Measurements from ENCODE around the gene MAOA. TPM values are rescaled to one million over a fixed set of nuclear protein-coding genes. Genes with fewer than 3 reads are reported as not detected.

Gene MAOA
- total and polyA plus RNA-seq, 2 of the 13 experiments (the other 11 are each of a cell fraction or from before 2014, with no cell fraction given): 13.4 to 14.7 TPM

DNA sequence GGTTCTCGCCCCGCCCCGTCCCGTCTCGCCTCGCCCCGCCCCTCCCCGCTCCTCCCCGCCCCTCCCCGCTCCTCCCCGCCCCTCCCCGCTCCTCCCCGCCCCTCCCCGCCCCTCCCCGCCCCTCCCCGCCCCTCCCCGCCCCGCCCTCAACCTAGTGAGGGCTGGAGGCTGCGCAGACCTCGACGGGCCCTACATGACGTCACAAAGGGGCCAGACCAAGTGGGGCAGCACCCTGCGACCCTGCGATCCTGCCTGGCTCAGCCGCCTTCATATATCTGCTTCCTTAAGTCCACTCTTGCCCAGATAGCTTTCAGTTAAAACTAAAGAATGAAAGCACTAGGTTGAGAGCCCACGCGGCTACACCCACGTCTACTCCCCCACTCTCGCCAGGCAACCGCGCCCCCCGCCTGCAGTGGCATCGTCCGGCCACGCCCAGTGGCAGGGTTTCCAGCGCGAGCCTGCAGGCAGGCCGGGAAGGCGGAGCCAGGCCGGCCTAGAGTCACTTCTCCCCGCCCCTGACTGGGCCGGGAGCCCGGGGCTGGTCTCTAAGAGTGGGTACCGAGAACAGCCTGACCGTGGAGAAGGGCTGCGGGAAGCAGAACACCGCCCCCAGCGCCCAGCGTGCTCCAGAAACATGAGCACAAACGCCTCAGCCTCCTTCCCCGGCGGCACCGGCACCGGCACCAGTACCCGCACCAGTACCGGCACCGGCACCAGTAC is 1.5 kb upstream of the MAOA start:
- Histone ChIP-seq H2AFZ (ENCODE audit: low read length) (no peak overlapping the region), H3K4me1 (ENCODE audit: insufficient read depth, low read length) (no peaks in the 10 kb centered on the region), H3K27ac (ENCODE audit: extremely low read length, insufficient read depth, low read length) (peak overlapping the region; percentile 82), H3K36me3 (replicated peaks in 1 of 2; ENCODE audit: control insufficient read depth in 1 of 2, insufficient read depth in 2 of 2, low read length in 2 of 2) (no peaks in the 10 kb centered on the region), H3K9me3 (ENCODE audit: low read length) (no peaks in the 10 kb centered on the region), H4K20me1 (ENCODE audit: insufficient read depth, low read length) (no peaks in the 10 kb centered on the region), H3K4me3 (replicated peaks in 1 of 3; ENCODE audit: insufficient read depth in 1 of 3, low read depth in 2 of 3, low read length in 3 of 3) (peak overlapping the region; percentile 74 to 79 (median 78); a peak in 4 of 6 replicates), H3K79me2 (ENCODE audit: insufficient read depth, low read length) (peaks cover 2% of the 10 kb centered on the region), H3K4me2 (ENCODE audit: low read depth, low read length) (peak overlapping the region; percentile 85), H3K27me3 (ENCODE audit: control insufficient read depth in 1 of 2, insufficient read depth in 2 of 2, low read length in 2 of 2) (no peaks in the 10 kb centered on the region), H3K9ac (ENCODE audit: insufficient read depth, low read depth, low read length) (peak overlapping the region; percentile 82)
- in situ Hi-C loops (cut with HindIII; ENCODE audit: extremely low pct_ligation_motif_present, low pct_unique_long_range_greater_than_20kb) (loop anchor here (5.0 to 10.0 kb wide), 2 partner anchors 48 to 90 kb away; no protein-coding TSS in a partner anchor), intact Hi-C loops (cut with micrococcal nuclease; ENCODE audit: unreplicated experiment) (loop anchor here (1.0 to 5.0 kb wide), 5 partner anchors 35 to 98 kb away; no protein-coding TSS in a partner anchor)
- FAIRE-seq (peak; percentile 68), DNase-seq (ENCODE audit: low spot score) (peak; percentile 85), ATAC-seq (peak; percentile 98)
- CTCF ChIA-PET (ENCODE audit: low intra/inter-chr PET ratio, low total read pairs): no interaction called here
- POLR2A ChIA-PET: interaction anchor here (2.1 to 2.3 kb wide), 3 partner anchors 39 to 95 kb away, joined by 5 to 20 read pairs (median 17); no protein-coding TSS in a partner anchor
- BruUV-seq (replicated peaks): no TSS peak
- 20% methylated on average over 2 of the region's 57 CpGs for WGBS (ENCODE audit: low lambda C conversion rate)
- TF ChIP-seq, protein P1, sequence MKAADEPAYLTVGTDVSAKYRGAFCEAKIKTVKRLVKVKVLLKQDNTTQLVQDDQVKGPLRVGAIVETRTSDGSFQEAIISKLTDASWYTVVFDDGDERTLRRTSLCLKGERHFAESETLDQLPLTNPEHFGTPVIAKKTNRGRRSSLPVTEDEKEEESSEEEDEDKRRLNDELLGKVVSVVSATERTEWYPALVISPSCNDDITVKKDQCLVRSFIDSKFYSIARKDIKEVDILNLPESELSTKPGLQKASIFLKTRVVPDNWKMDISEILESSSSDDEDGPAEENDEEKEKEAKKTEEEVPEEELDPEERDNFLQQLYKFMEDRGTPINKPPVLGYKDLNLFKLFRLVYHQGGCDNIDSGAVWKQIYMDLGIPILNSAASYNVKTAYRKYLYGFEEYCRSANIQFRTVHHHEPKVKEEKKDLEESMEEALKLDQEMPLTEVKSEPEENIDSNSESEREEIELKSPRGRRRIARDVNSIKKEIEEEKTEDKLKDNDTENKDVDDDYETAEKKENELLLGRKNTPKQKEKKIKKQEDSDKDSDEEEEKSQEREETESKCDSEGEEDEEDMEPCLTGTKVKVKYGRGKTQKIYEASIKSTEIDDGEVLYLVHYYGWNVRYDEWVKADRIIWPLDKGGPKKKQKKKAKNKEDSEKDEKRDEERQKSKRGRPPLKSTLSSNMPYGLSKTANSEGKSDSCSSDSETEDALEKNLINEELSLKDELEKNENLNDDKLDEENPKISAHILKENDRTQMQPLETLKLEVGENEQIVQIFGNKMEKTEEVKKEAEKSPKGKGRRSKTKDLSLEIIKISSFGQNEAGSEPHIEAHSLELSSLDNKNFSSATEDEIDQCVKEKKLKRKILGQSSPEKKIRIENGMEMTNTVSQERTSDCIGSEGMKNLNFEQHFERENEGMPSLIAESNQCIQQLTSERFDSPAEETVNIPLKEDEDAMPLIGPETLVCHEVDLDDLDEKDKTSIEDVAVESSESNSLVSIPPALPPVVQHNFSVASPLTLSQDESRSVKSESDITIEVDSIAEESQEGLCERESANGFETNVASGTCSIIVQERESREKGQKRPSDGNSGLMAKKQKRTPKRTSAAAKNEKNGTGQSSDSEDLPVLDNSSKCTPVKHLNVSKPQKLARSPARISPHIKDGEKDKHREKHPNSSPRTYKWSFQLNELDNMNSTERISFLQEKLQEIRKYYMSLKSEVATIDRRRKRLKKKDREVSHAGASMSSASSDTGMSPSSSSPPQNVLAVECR (CRISPR knock-in tag; IDR thresholded peaks at IDR 0.05; ENCODE audit: borderline replicate concordance): peak; percentile 45; the same call in 1 of the 2 replicates
- TF ChIP-seq, protein P2, sequence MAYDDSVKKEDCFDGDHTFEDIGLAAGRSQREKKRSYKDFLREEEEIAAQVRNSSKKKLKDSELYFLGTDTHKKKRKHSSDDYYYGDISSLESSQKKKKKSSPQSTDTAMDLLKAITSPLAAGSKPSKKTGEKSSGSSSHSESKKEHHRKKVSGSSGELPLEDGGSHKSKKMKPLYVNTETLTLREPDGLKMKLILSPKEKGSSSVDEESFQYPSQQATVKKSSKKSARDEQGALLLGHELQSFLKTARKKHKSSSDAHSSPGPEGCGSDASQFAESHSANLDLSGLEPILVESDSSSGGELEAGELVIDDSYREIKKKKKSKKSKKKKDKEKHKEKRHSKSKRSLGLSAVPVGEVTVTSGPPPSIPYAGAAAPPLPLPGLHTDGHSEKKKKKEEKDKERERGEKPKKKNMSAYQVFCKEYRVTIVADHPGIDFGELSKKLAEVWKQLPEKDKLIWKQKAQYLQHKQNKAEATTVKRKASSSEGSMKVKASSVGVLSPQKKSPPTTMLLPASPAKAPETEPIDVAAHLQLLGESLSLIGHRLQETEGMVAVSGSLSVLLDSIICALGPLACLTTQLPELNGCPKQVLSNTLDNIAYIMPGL (CRISPR knock-in tag; IDR thresholded peaks at IDR 0.05; ENCODE audit: borderline replicate concordance in 1 of 2, low read depth in 1 of 2): peak; percentile 42 to 60; a peak in 1 of 4 replicates
- TF ChIP-seq, protein P3, sequence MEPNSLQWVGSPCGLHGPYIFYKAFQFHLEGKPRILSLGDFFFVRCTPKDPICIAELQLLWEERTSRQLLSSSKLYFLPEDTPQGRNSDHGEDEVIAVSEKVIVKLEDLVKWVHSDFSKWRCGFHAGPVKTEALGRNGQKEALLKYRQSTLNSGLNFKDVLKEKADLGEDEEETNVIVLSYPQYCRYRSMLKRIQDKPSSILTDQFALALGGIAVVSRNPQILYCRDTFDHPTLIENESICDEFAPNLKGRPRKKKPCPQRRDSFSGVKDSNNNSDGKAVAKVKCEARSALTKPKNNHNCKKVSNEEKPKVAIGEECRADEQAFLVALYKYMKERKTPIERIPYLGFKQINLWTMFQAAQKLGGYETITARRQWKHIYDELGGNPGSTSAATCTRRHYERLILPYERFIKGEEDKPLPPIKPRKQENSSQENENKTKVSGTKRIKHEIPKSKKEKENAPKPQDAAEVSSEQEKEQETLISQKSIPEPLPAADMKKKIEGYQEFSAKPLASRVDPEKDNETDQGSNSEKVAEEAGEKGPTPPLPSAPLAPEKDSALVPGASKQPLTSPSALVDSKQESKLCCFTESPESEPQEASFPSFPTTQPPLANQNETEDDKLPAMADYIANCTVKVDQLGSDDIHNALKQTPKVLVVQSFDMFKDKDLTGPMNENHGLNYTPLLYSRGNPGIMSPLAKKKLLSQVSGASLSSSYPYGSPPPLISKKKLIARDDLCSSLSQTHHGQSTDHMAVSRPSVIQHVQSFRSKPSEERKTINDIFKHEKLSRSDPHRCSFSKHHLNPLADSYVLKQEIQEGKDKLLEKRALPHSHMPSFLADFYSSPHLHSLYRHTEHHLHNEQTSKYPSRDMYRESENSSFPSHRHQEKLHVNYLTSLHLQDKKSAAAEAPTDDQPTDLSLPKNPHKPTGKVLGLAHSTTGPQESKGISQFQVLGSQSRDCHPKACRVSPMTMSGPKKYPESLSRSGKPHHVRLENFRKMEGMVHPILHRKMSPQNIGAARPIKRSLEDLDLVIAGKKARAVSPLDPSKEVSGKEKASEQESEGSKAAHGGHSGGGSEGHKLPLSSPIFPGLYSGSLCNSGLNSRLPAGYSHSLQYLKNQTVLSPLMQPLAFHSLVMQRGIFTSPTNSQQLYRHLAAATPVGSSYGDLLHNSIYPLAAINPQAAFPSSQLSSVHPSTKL (CRISPR knock-in tag; IDR thresholded peaks at IDR 0.05): peak; percentile 28; the same call in 1 of the 2 replicates
- TF ChIP-seq RBFOX2 (IDR thresholded peaks at IDR 0.05; ENCODE audit: low read depth, low read length) (peak; percentile 61), FOSL2 (CRISPR knock-in tag; IDR thresholded peaks at IDR 0.05) (no peak), ZNF816 (CRISPR knock-in tag; IDR thresholded peaks at IDR 0.05; ENCODE audit: borderline replicate concordance) (no peak), SIN3B (IDR thresholded peaks at IDR 0.05; ENCODE audit: low read length) (no peak), ZSCAN22 (CRISPR knock-in tag; IDR thresholded peaks at IDR 0.05) (no peak), POLR2AphosphoS5 (IDR thresholded peaks at IDR 0.05; ENCODE audit: low read depth, low read length) (peak; percentile 49; the same call in 1 of the 2 replicates), SALL1 (CRISPR knock-in tag; IDR thresholded peaks at IDR 0.05) (peak; percentile 67), ZSCAN30 (CRISPR knock-in tag; IDR thresholded peaks at IDR 0.05) (no peak), ZNF101 (CRISPR knock-in tag; IDR thresholded peaks at IDR 0.05; ENCODE audit: borderline replicate concordance, low read depth) (no peak)
